ENCODE results near the gene SPRING1.
"Not testable (repeated sequence)": the region's sequence is repeated elsewhere in the genome, so short reads cannot be mapped to it uniquely, and the experiment has no call there.

Gene SPRING1

GRCh38 chr12:116737774-116738657, at the start of gene SPRING1, which contains the start of gene RNFT2:
Gene SPRING1, minus strand, starts transcription at chr12:116738069. Its CDS starts 169 bp downstream, at chr12:116737900.
Gene RNFT2, plus strand, starts transcription at chr12:116738315. Its CDS starts 2,183 bp downstream, at chr12:116740498.
- DNase-seq, result peak; percentile 98

GRCh38 chr12:116784238-116784612, 46.4 kb upstream of the SPRING1 start:
- peak; percentile 31 for DNase-seq

GRCh38 chr12:116783525-116784237, 45.8 kb upstream of the SPRING1 start:
- no peak for DNase-seq

GRCh38 chr12:116780942-116781341, 43.1 kb upstream of the SPRING1 start:
- DNase-seq, result no peak

- DNase-seq, result no peak
Observed at GRCh38 chr12:116779597-116779996, 41.7 kb upstream of the SPRING1 start.

- DNase-seq, result no peak
Observed at GRCh38 chr12:116777245-116777644, 39.4 kb upstream of the SPRING1 start.

GRCh38 chr12:116774020-116774419, 36.2 kb upstream of the SPRING1 start:
- no peak for DNase-seq

- no peak for DNase-seq
Observed at GRCh38 chr12:116773276-116773731, 35.4 kb upstream of the SPRING1 start.

- no peak for DNase-seq
Observed at GRCh38 chr12:116771651-116772050, 33.8 kb upstream of the SPRING1 start.

GRCh38 chr12:116766746-116767145, 28.9 kb upstream of the SPRING1 start:
- DNase-seq, result no peak

GRCh38 chr12:116766285-116766684, 28.4 kb upstream of the SPRING1 start:
- DNase-seq, result no peak

GRCh38 chr12:116765271-116765670, 27.4 kb upstream of the SPRING1 start:
- DNase-seq, result no peak

- DNase-seq, result no peak
Observed at GRCh38 chr12:116761499-116761898, 23.6 kb upstream of the SPRING1 start.

- DNase-seq, result no peak
Observed at GRCh38 chr12:116760622-116761020, 22.8 kb upstream of the SPRING1 start.

GRCh38 chr12:116759783-116760621, 22.1 kb upstream of the SPRING1 start:
- no peak for DNase-seq

- not testable (repeated sequence) for DNase-seq
Observed at GRCh38 chr12:116754783-116755182, 16.9 kb upstream of the SPRING1 start.

GRCh38 chr12:116754097-116754496, 16.2 kb upstream of the SPRING1 start:
- DNase-seq, result not testable (repeated sequence)

- no peak for DNase-seq
Observed at GRCh38 chr12:116750298-116750697, 12.4 kb upstream of the SPRING1 start.

GRCh38 chr12:116749884-116750283, 12.0 kb upstream of the SPRING1 start:
- no peak for DNase-seq

- DNase-seq, result no peak
Observed at GRCh38 chr12:116745554-116745953, 7.7 kb upstream of the SPRING1 start.

GRCh38 chr12:116744766-116745165, 6.9 kb upstream of the SPRING1 start:
- no peak for DNase-seq

- not testable (repeated sequence) for DNase-seq
Observed at GRCh38 chr12:116742787-116743186, 4.9 kb upstream of the SPRING1 start.

- DNase-seq, result no peak
Observed at GRCh38 chr12:116739381-116739887, 1.6 kb upstream of the SPRING1 start.

All from activated CD4-positive, CD25-positive, alpha-beta regulatory T cell treated with anti-CD3 and anti-CD28 coated beads, Interleukin-2, amount 50 U/mL, for 72 hours (primary cell).